ENCODE data around the gene HEPHL1.

HEPHL1 gene

DNA sequence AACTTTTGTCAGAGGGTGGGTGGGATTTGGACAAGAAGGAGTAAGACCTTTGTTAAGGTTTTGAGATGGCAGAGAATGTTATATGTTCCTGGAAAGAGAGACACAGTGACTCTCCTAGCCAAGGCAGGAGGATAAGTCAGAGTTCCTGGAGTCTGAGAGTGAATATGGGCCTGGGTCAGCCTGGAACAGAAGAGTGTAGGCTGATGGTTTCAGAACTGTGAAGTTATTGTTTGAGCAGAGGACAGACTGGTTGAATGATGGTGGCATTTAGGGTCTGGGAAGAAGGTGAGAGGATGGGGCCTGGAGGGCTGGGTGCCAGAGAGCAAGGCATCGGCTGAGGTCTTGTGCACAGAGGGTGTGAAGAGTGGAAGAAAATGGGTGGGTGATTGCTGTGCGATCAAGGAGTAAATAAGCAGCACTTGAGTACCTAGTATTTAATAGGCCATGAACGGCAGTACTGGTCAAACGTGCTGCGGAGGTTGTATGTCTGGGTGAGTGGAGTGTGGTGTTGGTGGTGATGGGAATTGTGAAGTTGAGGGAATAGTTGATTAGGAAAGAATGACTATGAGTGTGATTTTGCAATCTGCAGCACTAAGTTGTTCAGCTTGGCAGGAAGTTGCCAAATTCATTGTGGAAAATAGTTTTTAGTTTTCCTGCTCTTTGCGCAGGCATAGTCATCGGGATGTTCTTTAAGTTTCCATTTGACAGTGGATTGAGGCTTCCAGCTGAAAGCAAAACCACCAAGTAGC is 109.3 kb downstream of the HEPHL1 start:
- Histone ChIP-seq H3K4me3 (ENCODE audit: low read depth, low read length) (peak overlapping the region; percentile 97; the same call in 1 of the 2 replicates), H3K27ac (no peak overlapping the region), H3K36me3 (no peaks in the 10 kb centered on the region; the same call in 1 of the 2 replicates), H3K27me3 (ENCODE audit: insufficient read depth, low read depth, severe bottlenecking) (no peaks in the 10 kb centered on the region), H3K9me3 (ENCODE audit: severe bottlenecking) (peaks cover 2% of the 10 kb centered on the region)
- no peak for DNase-seq
- TF ChIP-seq, protein P1, sequence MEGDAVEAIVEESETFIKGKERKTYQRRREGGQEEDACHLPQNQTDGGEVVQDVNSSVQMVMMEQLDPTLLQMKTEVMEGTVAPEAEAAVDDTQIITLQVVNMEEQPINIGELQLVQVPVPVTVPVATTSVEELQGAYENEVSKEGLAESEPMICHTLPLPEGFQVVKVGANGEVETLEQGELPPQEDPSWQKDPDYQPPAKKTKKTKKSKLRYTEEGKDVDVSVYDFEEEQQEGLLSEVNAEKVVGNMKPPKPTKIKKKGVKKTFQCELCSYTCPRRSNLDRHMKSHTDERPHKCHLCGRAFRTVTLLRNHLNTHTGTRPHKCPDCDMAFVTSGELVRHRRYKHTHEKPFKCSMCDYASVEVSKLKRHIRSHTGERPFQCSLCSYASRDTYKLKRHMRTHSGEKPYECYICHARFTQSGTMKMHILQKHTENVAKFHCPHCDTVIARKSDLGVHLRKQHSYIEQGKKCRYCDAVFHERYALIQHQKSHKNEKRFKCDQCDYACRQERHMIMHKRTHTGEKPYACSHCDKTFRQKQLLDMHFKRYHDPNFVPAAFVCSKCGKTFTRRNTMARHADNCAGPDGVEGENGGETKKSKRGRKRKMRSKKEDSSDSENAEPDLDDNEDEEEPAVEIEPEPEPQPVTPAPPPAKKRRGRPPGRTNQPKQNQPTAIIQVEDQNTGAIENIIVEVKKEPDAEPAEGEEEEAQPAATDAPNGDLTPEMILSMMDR (IDR thresholded peaks at IDR 0.05; ENCODE audit: low read depth, low read length), result no peak

DNA sequence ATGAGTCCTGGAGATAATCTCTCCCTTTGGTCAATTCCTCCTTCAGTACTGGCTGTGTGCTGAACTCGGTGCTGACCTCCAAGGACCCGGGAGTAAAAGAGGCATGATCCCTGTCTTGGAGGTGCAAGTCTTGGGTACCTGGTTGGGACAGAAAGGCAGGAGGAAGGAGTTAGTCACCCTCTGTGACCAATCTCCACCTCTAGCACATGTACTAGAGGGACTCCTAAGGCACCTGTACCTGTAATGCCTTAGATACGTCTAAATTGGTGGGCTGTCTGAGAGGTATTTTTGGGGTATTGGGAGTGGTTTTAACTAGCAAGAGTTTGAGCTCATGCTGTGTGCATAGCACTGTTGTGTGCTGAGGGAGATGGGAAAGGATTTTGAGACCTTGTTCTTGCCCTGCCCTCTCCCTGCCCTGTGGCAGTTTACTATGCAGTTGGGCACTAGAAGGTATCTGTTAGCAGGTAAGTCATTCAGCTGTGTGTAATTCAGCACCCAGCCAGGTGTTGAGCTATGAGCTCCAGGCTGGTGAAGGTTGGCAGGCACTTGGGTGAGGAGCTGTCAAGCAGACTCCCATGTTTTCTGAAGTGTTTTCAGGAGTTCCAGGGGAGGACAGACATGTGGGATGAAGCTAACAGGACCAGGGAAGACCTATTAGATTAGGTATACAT is 110.0 kb downstream of the HEPHL1 start:
- Histone ChIP-seq H3K9me3 (ENCODE audit: severe bottlenecking) (no peaks in the 10 kb centered on the region), H3K4me3 (ENCODE audit: low read depth, low read length) (no peak overlapping the region), H3K27ac (no peak overlapping the region), H3K27me3 (ENCODE audit: insufficient read depth, low read depth, severe bottlenecking) (no peaks in the 10 kb centered on the region), H3K36me3 (no peaks in the 10 kb centered on the region; the same call in 1 of the 2 replicates)
- no peak for DNase-seq
- TF ChIP-seq, protein P1 (IDR thresholded peaks at IDR 0.05; ENCODE audit: low read depth, low read length), result no peak

DNA sequence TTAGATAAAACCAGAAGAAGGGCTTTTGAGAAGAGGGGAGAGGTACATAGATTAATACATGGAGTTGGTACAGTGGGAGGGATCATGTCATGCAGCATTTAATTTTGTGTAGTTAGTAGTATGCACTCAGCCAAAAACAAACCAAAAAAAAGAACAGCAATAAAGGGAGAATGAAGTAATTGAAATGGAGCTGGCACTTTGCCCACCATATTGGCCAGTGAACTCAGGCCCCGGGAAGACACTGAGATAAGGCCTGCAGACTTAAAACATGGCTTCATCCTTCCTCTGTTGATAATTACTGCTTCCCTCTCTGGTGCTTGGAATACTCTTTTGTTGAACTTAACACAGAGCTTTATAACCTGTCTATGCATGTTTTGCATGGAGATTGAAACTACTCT is 110.6 kb downstream of the HEPHL1 start:
- Histone ChIP-seq H3K36me3 (no peaks in the 10 kb centered on the region; the same call in 1 of the 2 replicates), H3K27me3 (ENCODE audit: insufficient read depth, low read depth, severe bottlenecking) (no peaks in the 10 kb centered on the region), H3K4me3 (ENCODE audit: low read depth, low read length) (no peak overlapping the region), H3K27ac (no peak overlapping the region), H3K9me3 (ENCODE audit: severe bottlenecking) (no peaks in the 10 kb centered on the region)
- TF ChIP-seq, protein P1 (IDR thresholded peaks at IDR 0.05; ENCODE audit: low read depth, low read length), result no peak
- DNase-seq, result no peak

DNA sequence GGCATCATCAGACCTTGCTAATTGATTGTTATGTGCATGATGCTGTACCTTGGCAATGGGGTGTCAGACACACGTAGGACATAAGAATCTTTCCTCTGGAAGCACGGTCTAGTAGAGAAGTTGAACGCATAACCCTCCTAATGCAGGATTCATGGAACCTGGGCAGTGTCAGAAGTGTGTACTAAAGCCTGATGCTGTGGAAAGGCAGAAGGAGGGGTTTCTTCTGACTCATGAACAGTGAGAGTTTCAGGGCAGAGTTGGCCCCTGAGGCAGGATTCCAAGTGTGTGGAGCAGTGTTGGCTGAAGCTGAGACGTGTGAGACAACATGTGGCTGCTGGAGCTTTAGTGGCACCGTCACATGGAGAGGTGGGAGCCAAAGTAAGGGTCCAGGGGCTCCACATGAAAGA is 111.0 kb downstream of the HEPHL1 start:
- no peak for DNase-seq
- Histone ChIP-seq H3K9me3 (ENCODE audit: severe bottlenecking) (no peaks in the 10 kb centered on the region), H3K27ac (no peak overlapping the region), H3K4me3 (ENCODE audit: low read depth, low read length) (no peak overlapping the region), H3K36me3 (no peaks in the 10 kb centered on the region; the same call in 1 of the 2 replicates), H3K27me3 (ENCODE audit: insufficient read depth, low read depth, severe bottlenecking) (no peaks in the 10 kb centered on the region)
- TF ChIP-seq, protein P1 (IDR thresholded peaks at IDR 0.05; ENCODE audit: low read depth, low read length), result no peak

DNA sequence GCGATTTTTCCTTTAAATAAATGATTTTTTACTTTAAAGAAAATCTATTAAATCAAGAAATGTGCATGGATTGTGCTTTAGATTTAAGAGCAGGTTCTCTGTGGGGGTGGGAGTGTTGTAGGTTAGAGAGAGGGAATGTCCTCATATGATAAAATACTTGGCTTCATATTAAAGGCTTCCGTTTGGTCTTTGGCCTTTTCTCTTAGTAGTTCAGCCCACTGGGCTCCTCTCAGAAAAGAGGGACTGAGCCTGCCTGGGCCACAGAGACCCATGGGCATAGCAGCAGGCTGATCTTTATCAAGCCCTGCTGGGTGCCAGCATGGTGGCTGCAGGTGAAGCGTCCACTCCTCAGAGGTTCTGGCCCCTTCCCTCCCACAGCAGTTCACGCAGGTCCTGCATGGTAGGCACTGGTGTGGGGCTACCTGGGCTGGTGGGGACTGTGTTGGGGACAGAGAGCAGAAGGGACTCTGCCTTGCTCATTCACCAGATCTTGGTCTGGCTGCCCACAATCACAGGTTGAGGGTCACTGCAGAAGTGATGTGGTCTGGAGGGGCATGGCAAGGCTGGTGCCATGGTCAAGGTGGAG is 111.8 kb downstream of the HEPHL1 start:
- Histone ChIP-seq H3K27me3 (ENCODE audit: insufficient read depth, low read depth, severe bottlenecking) (no peaks in the 10 kb centered on the region), H3K36me3 (no peaks in the 10 kb centered on the region; the same call in 1 of the 2 replicates), H3K4me3 (ENCODE audit: low read depth, low read length) (no peak overlapping the region), H3K27ac (no peak overlapping the region), H3K9me3 (ENCODE audit: severe bottlenecking) (no peaks in the 10 kb centered on the region)
- TF ChIP-seq, protein P1 (IDR thresholded peaks at IDR 0.05; ENCODE audit: low read depth, low read length), result no peak
- DNase-seq, result no peak

Data from WERI-Rb-1 (cell line).